ENCODE data around the gene LANCL2.
"Not testable (repeated sequence)": the region's sequence is repeated elsewhere in the genome, so short reads cannot be mapped to it uniquely, and the experiment has no call there.

The LANCL2 gene

DNA sequence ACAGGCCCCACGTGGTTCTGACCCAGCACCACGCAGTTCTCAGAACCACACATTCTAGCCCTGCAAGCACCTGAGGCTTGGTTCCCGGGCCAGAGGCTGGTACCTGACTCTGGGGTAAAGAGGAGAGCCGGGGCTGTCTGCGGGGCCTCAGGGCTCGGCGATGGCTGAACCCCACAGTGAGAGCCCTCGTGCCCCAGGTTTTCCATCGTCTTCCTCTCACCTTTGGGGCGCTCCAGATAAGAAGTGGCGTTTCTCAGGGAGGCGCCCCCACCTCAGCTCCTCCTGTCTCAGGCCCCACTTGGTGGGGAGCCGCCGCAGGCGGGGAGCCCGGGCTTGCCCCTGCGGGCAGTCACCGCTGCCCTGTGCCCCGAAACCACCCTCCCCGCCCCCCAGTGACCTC is 2.2 kb upstream of the LANCL2 start:
- DNase-seq: no peak

DNA sequence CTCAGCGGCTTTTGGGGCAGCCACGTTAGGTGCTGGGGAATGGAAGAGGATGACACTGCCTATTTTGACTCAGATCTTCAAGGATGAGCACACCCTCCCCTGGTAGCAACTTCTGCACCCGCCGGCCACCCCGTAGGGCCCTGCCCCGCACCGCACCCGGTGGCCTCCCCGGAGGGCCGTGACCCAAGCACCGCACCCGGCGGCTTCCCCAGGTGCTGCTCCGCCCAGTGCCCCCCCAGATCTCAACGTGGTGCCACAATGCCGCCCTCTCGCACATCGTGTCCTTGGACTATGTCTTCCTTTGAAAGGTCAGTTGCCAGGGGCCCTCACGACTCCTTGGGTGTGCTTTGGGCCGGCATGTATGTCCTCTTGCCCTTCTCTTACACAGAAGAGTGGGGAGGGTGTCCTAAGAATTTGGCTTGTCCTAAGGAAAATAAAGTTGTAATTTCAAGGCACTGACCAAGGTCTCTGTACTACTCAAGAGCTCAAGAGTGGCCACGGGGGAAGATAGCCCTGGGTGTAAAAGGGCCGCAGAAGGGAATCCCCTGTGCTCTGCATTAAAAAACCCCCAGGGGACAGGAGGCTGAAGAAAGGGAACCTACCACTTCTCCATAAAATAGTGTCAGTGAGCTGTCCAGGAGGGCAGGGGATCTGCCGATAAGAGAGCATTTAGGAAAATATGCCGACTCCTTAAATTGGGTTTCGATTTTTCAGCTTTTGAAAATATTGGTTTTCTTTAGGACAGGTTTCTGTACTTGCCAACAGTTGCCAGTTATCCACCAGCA is 1.6 kb upstream of the LANCL2 start:
- DNase-seq: no peak

DNA sequence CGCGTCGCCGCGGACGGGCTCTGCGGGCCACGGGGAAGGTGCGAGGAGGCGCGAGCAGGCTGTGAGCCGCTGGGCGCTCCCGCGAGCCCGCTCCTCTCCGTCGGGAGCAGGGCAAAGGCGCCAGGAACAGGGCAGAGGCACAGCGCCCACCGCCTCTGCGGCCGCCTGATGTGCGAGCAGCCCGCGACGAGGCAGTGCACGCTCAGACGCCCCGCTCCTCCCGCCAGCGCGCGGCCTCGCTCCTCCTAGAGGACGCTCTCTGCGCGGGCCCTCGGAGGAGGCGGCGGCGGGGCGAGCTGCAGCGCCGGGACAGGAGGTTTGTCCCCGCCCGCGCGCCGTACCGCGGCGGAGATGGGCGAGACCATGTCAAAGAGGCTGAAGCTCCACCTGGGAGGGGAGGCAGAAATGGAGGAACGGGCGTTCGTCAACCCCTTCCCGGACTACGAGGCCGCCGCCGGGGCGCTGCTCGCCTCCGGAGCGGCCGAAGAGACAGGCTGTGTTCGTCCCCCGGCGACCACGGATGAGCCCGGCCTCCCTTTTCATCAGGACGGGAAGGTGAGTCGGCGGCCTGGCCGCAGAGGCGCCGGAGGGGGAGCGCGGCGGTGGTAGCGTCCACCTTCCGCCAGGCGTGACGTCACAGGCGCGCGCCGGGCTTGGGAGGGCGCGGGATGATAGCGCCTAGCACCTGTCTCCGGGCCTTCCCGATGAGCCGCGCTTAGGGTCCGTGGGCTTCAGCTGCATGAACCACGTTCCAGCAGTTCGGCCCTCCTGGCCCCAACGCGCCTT is 731 bp downstream of the LANCL2 start:
- peak; percentile 97 for DNase-seq

DNA sequence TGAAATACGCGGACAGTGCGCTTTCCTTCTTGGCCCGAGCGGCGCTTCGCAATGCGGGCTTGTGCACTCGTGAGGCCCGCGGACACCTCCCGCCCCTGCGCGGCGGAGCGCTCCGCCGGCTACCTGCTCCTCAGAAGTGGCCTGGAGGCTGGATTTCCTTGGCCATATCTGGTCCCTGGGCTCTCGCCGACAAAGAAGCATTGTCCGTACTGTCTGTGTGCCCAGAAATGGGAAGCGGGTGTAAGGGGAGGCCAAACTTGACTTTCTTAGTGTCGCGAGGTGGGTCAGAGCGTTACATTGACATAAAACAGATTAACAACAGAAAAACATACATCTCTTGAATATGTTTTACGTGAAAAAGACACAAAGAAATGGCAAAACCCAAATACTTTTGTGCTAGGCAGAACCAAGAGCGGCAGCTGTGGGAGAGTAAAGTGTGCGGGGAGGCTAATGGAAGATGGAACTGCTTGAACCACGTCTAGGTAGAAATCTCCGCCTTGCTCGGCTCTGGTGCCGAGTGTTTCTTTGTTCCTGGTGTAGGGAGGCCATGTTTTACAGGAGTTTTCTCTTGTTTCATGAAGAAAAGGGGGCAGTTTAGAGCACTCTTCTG is 1.4 kb downstream of the LANCL2 start:
- no peak for DNase-seq

DNA sequence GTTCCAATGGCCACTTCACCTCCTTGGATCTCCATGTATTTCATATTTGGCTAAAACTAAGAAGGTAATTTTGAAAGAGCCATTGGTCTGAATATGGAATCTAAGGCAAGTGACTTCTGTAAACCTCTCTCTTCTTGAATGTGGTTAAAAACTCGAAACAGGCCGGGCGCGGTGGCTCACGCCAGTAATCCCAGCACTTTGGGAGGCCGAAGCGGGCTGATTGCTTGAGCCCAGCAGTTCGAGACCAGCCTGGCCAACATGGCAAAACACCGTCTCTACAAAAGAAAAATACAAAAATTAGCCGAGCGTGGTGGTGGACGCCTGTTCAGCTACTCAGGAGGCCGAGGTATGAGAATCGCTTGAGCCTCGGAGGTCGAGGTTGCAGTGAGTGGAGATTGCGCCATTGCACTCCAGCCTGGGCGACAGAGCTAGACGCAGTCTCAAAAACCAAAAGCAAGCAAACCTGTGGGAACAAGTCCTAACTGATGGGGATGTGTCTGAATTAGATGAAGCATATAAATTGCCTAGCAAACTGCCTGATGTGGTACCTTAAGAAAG is 2.2 kb downstream of the LANCL2 start:
- DNase-seq: no peak

DNA sequence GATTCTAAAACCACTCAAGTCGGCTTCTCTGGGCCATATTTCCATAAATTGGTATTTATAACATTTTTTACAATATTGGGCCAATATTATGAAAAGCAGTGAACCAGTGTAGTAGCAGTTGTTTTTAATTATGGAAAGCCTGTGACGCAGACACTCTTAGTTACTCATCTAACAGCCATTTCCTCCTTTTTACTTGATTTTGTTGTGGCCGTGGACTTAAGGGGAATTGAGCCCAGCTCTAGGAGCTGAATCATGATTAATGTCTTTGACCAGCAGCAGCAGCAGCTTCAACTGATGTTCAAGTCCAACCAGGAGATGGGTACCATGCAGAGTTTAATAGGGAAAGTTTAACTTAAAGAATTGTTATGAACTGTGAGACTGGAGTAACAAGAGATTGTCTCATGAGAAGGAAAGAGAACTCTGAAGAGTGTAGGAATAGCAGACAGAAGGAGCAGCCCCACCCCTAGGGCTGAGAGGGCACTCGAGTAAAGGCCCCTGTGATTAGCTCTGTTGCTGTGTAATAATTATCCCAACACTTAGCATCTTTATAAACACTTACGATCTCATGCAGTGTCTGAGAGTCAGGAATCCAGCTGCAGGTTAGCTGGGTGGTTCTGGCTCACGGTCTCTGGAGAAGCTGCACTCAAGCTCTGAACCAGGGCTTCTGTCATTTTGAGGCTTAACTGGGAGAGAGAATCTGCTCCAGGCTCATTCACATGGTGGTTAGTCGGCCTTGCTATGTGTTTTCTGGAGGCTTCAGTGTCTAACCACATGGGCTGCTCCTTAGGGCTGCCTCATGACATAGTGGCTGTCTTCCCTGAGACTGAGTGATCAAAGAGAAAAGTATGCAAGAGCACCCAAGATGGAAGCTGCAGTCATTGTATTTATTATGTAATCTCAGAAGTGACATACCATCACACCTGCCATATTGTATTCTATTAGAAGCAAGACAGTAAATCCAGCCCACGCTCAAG is 4.6 kb downstream of the LANCL2 start:
- DNase-seq: no peak

DNA sequence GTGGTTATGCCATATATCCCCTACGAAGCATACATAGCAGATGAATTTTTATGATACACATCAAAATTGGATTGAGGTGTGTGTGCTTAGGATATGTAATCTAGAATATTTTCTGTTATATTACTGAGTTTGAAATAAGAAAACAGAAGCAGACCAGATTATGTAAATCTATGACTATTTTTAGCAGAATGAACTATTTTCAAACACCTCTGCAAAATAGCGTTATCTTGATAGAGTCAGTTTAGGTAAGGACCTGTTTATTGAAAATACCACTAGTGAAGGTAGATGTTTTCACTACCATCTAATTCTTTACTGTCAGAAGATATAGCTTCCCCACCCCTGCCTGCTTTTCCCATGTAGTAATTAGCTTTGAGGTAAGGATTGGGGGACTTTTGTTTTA is 9.1 kb downstream of the LANCL2 start:
- DNase-seq: no peak

DNA sequence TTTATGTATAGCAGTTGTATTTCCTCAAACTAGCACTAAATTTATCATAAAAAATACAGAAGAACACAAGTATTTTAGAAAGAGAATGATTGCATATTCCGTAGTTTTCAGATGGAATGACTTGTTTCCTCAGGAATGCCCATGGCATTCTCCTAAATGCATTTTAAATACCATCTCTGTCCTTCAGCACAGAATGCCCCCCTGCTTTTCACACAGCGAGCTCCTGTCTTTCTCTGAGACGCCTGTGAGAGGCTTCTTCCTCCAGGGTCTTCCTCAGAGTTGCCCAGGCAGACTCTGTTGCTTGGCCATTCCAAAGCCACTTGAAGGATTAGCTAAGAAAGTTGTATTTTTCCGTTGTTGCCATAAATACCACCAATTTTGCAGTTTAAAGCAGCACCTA is 10.1 kb downstream of the LANCL2 start:
- DNase-seq: no peak

DNA sequence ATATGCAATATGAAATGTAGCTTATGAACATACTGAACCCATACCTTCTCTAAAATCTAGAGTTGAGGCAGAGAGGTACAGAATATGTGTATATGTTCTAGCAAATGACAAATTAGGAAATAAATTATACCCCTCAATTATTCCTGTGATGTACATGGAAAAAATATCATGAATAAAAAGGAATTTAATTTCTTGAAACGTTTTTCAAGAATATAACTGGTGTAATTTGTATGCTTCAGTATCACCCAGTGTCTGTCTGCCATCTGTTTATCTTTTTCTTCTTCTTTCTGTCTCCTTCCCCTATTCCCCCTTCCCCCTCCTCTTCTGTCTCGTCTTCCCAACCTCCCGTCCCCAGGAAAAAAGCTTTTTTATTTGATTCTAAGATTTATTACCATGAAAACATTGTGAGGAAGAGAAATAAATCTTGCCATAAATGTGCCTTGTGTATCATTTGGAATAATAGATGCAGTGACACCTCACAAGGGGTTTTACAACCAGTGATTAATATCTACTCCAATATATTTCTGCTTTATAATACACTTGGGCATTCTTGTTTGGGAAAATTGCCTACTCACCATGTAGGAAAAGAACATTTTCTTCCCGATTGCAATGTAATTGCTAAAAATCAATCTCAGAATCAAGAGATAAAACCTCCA is 12.2 kb downstream of the LANCL2 start:
- no peak for DNase-seq

DNA sequence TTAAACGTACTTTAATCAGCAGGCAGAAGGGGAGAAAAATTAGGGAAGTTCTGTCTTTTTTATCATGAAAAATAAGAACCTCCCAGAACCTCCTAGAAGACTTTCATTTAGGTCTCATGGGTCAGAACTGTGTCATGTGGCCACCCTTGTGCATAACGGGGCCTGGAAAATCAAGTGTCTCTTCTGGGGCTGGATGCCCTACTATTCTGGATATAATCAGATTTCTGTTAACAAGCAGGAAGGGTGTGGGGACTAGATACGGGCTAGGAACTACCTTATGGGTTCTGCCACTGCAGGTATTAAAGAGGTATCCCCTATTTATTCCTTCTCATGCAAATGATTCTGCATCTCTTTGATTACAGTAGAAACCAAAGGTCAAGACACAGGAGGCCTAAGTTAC is 14.1 kb downstream of the LANCL2 start:
- no peak for DNase-seq

DNA sequence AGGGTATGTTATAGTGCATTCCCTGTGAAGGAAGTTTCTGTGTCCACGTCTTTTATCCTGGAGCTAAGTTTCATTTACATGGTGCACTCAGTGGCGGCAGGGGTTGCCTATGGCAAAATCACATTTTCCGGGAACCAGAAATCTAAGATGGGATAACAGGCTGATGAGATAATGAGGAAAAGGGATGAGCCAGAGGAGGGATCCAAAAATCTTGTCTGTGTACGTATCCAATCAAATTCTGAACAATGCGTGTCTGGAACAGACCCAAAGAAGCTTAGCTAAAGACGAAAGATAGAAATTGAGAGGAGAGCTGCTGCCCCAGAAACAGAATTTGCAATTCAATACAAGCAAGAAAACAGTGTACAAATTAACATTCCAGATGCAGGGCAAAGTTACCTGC is 16.1 kb downstream of the LANCL2 start:
- no peak for DNase-seq

DNA sequence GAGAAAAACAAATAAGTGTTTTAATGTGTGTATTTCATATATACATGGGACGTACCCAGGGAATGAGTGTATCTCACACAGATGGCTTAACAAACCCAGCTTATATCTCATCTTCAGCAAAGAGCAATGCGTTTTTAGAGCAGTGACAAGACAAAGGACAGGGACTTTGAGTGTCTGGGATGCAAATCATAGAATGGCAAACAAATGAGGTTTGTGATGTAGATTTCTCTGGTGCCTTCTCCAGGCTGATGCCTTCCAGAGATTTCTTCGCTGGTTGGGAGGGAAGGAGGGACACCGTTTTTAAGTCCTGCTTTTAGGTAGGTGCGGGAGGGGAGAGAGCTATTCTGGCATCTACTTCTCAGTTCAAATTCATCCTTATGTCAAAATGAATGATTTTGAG is 16.6 kb downstream of the LANCL2 start:
- no peak for DNase-seq

DNA sequence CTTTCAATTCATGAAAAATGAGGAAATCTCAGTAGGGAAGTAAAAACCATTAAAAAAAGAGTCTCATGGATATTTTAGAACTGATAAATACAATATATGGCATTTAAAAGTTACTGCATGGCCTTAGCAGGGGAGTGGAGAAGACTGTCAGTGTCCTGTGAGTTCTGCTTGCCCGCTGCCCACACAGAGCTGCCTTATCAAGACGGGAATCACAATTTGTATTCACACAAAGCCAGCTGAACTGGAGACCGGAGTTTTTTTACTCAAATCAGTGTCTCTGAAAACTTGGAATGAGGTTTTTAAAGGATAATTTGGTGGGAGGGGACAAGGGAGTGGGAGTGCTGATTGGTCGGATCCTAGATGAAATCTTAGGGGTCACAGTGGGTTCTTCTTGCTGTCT is 17.1 kb downstream of the LANCL2 start:
- no peak for DNase-seq

DNA sequence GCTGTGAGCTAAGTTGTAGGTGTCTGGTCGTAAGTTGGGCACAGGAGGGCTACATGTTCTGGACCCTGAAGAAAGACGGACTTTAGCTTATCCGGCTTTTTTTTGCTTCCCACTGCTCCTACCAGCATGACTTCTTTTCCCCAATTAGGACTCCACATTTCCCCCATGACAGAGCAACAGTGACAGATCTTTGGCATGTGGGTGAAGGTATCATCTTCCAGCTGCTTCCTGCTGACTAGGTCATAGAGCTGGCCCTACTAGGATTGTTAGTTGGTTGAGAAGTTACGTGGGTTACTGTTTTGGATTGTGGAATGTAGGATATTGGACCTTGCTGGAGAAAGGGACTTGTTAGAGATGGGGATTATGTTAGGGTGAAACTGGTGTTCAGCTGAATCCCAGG is 21.4 kb downstream of the LANCL2 start:
- no peak for DNase-seq

DNA sequence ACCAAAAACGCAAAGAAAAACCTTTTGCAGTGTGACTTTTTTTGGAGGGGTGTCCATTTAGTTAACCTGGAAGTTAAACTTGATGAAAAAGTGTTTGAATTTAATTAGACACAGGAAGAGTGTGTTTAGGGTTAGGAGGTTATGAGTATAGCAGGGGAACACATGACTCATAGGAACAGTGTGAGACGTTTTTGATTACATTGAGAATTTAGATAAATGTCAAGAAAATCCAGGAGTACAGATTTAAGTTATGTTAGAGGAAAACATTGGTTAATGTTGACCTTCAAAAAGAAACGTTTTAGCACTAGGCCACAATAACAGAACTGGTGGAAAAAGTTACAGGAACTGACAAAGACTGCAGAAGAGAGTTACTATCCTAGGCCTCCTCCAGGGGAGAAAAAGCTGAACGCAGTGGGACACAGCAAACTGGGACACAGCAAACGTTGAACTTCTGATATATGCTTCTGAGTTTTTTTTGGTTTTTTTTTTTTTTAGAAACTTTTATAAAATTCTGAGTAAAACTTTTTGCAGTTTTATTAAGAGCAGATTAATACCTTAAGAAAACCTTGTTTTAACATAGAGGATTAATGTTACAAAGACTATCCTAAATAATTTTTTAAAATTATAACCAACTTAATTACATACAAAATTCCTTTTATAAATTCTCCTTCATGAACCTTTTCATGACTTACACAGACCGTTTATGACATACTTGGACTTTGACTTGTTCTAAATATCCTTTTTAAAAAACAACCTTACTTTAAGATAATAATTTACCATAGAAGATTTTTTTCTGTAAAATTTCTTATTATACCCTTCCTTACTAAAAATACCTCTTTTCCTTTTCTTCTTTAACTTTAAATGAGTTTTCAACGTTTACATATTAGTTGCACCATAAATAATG is 22.2 kb downstream of the LANCL2 start:
- no peak for DNase-seq

DNA sequence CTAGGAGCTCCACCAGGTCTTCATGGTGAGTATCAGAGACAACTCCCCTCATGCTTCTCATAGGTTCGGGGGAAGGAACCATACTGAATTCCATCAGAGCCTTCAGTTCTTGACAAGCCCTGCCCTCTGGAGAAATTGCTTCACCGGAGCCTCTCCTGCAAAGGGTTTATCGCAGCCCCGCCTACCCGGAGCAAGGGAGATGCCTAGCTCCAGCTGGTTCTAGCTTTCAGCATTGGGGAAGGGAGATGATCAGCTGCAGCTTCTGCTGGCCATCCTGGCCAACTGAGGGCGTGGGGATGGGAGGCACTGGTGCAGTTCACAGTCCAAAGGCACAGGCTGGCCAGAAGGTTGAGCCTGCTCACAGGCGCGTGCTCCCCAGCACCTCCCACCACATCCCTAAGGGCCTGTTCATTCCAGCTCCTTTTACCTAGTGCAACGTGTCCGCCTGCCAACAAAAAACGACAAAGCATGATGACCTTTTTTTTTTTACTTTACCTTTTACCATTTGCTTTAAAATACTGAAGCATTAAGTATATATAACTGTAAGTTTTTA is 31.2 kb downstream of the LANCL2 start:
- DNase-seq: no peak

DNA sequence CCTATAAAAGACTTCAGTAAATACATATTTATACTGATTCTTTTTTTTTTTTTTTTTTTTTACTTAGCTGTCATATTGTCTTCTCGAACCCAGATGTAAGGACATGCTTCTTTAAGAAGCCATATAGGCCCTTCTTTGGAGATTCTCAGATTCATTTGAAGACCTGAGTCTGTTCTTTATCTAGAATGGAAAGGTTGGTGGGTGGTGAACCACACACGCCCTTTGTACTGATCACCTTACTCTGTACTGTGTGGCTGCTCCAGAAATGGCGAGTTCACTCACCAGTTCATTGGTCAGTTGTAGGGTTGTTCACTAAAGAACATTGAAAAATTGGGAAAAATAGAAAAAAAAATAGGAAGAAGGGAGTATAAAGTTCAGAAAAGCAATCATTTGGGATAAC is 32.5 kb downstream of the LANCL2 start:
- no peak for DNase-seq

DNA sequence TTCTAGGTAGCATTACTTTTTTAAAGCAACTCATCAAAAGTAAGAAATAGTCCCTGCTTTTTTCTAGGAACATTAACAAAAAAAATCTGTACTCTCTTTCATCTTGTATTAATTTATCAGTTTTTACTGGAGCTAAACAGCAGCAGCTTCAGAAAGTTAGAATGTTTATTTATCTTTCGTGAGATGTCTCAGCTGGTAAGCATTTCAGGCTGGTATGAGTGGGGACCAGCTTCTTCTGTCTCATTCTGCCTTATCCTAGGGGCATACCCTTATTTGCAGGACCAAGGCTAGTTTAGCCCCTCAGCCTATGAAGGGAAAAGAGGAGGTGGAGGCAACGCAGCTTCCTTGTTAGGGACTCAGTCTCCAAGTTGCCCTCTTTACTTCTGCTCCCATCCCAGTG is 35.1 kb downstream of the LANCL2 start:
- no peak for DNase-seq

DNA sequence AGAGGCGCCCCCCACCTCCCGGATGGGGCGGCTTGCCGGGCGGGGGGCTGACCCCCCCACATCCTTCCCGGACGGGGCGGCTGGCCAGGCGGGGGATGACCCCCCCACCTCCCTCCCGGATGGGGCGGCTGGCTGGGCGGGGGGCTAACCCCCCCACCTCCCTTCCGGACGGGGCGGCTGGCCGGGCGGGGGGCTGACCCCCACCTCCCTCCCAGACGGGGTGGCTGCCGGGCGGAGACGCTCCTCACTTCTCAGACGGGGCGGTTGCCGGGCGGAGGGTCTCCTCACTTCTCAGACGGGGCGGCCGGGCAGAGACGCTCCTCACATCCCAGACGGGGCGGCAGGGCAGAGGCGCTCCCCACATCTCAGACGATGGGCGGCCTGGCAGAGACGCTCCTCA is 37.4 kb downstream of the LANCL2 start:
- DNase-seq: not testable (repeated sequence)

DNA sequence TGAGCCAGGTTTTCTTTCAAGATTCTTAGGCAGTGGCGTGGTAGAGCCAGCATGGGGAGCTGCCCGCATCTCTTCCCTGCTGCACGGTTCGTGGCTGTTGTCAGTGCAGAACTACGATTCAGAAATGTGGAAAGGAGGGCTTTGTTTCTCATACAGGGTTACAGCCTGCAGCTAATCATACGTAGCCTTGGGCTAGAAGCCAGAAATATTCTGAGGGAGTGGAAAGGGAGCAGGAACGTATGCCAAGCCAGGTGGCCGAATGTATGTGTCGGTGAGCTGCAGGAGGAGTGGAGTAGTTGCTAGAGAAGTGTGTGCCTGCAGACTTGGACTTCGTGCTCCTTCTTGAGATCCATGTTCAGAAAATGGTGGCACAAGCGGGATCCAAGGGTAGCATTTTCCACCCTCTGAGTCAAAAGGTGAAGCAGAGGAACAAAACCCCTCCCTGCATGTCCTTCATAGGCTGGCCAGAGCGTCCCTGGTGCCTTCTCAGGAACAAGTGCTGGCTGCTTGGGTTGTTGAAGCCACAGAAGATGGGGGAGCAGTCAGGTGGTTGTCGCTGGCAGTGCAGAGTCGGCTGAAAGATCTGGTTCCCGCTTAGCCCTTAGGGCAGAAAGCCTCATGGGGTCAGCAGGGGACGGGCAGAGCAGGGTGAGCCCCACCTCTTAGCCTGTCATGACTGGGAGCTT is 40.9 kb downstream of the LANCL2 start:
- no peak for DNase-seq
